Left lung (tissue), 10 donors: Measurements from ENCODE around the gene TNS3. TPM values are rescaled to one million over a fixed set of nuclear protein-coding genes. Genes with fewer than 3 reads are reported as not detected.
"Not testable (repeated sequence)": the region's sequence is repeated elsewhere in the genome, so short reads cannot be mapped to it uniquely, and the experiment has no call there.

Source experiments
- ATAC-seq: fragments of 200-7000 bp; cut with Tn5 transposase; one replicate; pipeline ENCODE4 v1.9.1; 2020; ENCODE audit warnings: moderate library complexity
- DNase-seq, 4 donors: peaks; one replicate each; pipeline ENCODE4 v3.0.0-alpha.2; 2013 to 2020
- H3K27ac ChIP-seq, 2 donors: fragments of 200-600 bp; sonication (generic) in 1 of 2; one replicate each; pipeline versions ENCODE4 v1.5.0 to v1.8.0; 2020 to 2021
- H3K27me3 ChIP-seq, 2 donors: fragments of 200-600 bp; sonication (generic) in 1 of 2; one replicate each; pipeline versions ENCODE4 v1.5.0 to v1.8.0; 2020 to 2021
- H3K36me3 ChIP-seq, 2 donors: fragments of 200-600 bp; sonication (generic) in 1 of 2; one replicate each; pipeline versions ENCODE4 v1.5.0 to v1.8.0; 2020 to 2021
- H3K4me1 ChIP-seq, 2 donors: fragments of 200-600 bp; one replicate each; pipeline ENCODE4 v1.8.0; 2021
- H3K4me3 ChIP-seq, 2 donors: fragments of 200-600 bp; sonication (generic) in 1 of 2; one replicate each; pipeline versions ENCODE4 v1.5.0 to v1.8.0; 2020 to 2021; ENCODE audit warnings: mild to moderate bottlenecking in 1 of 2
- H3K9me3 ChIP-seq, 2 donors: fragments of 200-600 bp; sonication (generic) in 1 of 2; one replicate each; pipeline versions ENCODE4 v1.5.0 to v1.8.0; 2020 to 2021
- CTCF ChIP-seq, 2 donors: fragments of 200-600 bp; sonication (generic) in 1 of 2; IDR thresholded peaks; one replicate each; pipeline versions ENCODE4 v1.5.0 to v1.8.0; 2021; ENCODE audit warnings: antibody characterized with exemption in 2 of 2
- intact Hi-C, 2 donors: fragments of 100-400 bp; cut with DNase I; formaldehyde crosslinking; loops; one replicate each; pipeline versions ENCODE4 v1.11.2 to v1.14.2; 2022
- polyA plus RNA-seq, 6 donors: library from polyadenylated mRNA; unstranded; fragments of 120-200 nt; gene quantifications; one replicate each; pipeline ENCODE4 v1.2.1, GENCODE V29; 2013; ENCODE audit not compliant: insufficient read length in 6 of 6
- total RNA-seq, 2 donors: library from RNA; stranded (reverse); fragmentation: NEBNext Ultra II Directional; extraction: Animal tissue kit (Norgen Biotek cat#: 25700); gene quantifications; one replicate each; pipeline ENCODE4 v1.2.1, GENCODE V29; 2021
- donor health status: DM: no; HTN: yes; CAD: no.
- donor health status: DM: no; HTN: no; CAD: no.

The TNS3 gene
- total and polyA plus RNA-seq, 8 donors: 86.3 to 151 (median 97.8) TPM

GRCh38 chr7:47262881-47263280 is 319.0 kb downstream of the TNS3 start:
- no peak overlapping the region for H3K27ac ChIP-seq
- no peak for DNase-seq
- intact Hi-C loops: no loop called here
- H3K4me1 ChIP-seq: peaks cover 0 to 15% of the 10 kb centered on the region in 2 donors
- H3K36me3 ChIP-seq: no peaks in the 10 kb centered on the region
- no peak for TF ChIP-seq CTCF (IDR thresholded peaks at IDR 0.05)
- peaks cover 0 to 1% of the 10 kb centered on the region in 2 donors for H3K9me3 ChIP-seq
- ATAC-seq: no peak
- H3K27me3 ChIP-seq: no peaks in the 10 kb centered on the region
- no peak overlapping the region for H3K4me3 ChIP-seq

GRCh38 chr7:47262160-47262559 is 319.8 kb downstream of the TNS3 start:
- H3K36me3 ChIP-seq, H3K27ac ChIP-seq, intact Hi-C loops, H3K27me3 ChIP-seq, DNase-seq, ATAC-seq, H3K9me3 ChIP-seq, H3K4me3 ChIP-seq: not testable (repeated sequence)
- peaks cover 0 to 12% of the 10 kb centered on the region in 2 donors for H3K4me1 ChIP-seq

- Histone ChIP-seq H3K36me3 (no peaks in the 10 kb centered on the region), H3K27me3 (no peaks in the 10 kb centered on the region), H3K4me3 (no peak overlapping the region), H3K27ac (no peak overlapping the region), H3K9me3 (no peaks in the 10 kb centered on the region), H3K4me1 (no peaks in the 10 kb centered on the region)
- TF ChIP-seq CTCF (IDR thresholded peaks at IDR 0.05): no peak
- intact Hi-C loops: no loop called here
- no peak for DNase-seq
- ATAC-seq: no peak
Measured at GRCh38 chr7:47260270-47260669, 321.6 kb downstream of the TNS3 start.

DNA sequence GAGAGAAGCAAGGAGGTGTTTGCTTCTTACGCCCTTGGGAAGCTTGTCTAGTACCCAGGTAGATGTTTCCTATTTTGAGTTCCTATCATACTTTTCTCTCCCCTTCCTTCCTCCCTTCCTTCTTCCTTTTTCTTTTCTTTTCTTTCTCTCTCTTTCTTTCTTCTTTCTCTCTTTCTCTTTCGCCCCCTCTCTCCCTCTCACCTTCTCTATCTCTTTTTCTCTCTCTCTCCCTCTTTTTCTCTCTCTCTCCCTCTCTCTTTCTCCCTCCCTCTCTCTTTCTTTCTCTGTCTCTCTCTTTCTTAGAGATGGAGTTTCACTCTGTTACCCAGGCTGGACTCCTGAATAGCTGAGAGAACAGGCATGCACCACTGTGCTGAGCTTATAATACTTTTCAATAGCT is 322.2 kb downstream of the TNS3 start:
- H3K27me3 ChIP-seq: no peaks in the 10 kb centered on the region
- H3K27ac ChIP-seq: no peak overlapping the region
- H3K9me3 ChIP-seq: no peaks in the 10 kb centered on the region
- TF ChIP-seq CTCF (IDR thresholded peaks at IDR 0.05): no peak
- H3K36me3 ChIP-seq: no peaks in the 10 kb centered on the region
- ATAC-seq (no peak), DNase-seq (no peak)
- H3K4me3 ChIP-seq: no peak overlapping the region
- H3K4me1 ChIP-seq: peaks cover 0 to 6% of the 10 kb centered on the region in 2 donors
- intact Hi-C loops: no loop called here

GRCh38 chr7:47258798-47259197 is 323.1 kb downstream of the TNS3 start:
- no peak for DNase-seq
- Histone ChIP-seq H3K36me3 (no peaks in the 10 kb centered on the region), H3K27ac (no peak overlapping the region), H3K9me3 (no peaks in the 10 kb centered on the region), H3K4me1 (peaks cover 0 to 13% of the 10 kb centered on the region in 2 donors), H3K27me3 (peaks cover 0 to 6% of the 10 kb centered on the region in 2 donors), H3K4me3 (no peak overlapping the region)
- TF ChIP-seq CTCF (IDR thresholded peaks at IDR 0.05): no peak
- ATAC-seq: no peak
- intact Hi-C loops: no loop called here

DNA sequence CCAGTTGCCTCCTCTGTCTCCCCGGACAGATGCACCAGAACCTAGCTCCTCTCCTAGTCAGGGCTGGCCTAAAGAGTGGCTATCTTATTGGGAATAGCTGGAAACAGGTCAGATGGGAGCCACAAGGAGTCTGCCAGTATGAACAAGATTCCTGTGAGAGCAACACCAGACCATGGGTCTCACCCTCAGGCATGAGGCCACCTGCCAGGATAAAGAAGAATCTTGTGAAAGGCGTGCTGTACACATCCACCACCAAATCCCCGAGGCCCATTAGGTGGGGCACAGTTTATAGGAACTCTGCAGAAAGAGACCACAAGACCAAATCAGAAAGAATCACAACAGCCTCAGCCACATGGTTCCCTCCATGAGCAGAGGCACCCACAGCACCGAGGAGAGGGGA is 325.9 kb downstream of the TNS3 start:
- Histone ChIP-seq H3K9me3 (no peaks in the 10 kb centered on the region), H3K4me1 (peaks cover 0 to 19% of the 10 kb centered on the region in 2 donors), H3K27me3 (peaks cover 0 to 9% of the 10 kb centered on the region in 2 donors), H3K36me3 (no peaks in the 10 kb centered on the region), H3K4me3 (no peak overlapping the region), H3K27ac (no peak overlapping the region)
- no peak for TF ChIP-seq CTCF (IDR thresholded peaks at IDR 0.05)
- DNase-seq (no peak), ATAC-seq (no peak)
- intact Hi-C loops: no loop called here
